Keratinocyte (primary cell): ENCODE results near the gene TSPEAR.

Source experiments
- EZH2 ChIP-seq: IDR thresholded peaks from one replicate; pipeline ENCODE4 v1.6.1; 2012; ENCODE audit warnings: inconsistent platforms, mild to moderate bottlenecking, low read length, moderate library complexity
- TF ChIP-seq, protein P1 (sequence below), 3 experiments: IDR thresholded peaks in 1 of 3; conservative IDR thresholded peaks in 1 of 3; optimal IDR thresholded peaks in 1 of 3; 2 replicates in 2 of 3; 3 replicates in 1 of 3; pipeline versions ENCODE3 to v1.5.1; 2011; ENCODE audit warnings: low read length in 3 of 3, mild to moderate bottlenecking in 3 of 3, moderate library complexity in 2 of 3, control low read depth in 1 of 3, inconsistent platforms in 1 of 3; ENCODE audit not compliant: insufficient read depth in 2 of 3; ENCODE audit errors: extremely low read depth in 1 of 3

DNA sequence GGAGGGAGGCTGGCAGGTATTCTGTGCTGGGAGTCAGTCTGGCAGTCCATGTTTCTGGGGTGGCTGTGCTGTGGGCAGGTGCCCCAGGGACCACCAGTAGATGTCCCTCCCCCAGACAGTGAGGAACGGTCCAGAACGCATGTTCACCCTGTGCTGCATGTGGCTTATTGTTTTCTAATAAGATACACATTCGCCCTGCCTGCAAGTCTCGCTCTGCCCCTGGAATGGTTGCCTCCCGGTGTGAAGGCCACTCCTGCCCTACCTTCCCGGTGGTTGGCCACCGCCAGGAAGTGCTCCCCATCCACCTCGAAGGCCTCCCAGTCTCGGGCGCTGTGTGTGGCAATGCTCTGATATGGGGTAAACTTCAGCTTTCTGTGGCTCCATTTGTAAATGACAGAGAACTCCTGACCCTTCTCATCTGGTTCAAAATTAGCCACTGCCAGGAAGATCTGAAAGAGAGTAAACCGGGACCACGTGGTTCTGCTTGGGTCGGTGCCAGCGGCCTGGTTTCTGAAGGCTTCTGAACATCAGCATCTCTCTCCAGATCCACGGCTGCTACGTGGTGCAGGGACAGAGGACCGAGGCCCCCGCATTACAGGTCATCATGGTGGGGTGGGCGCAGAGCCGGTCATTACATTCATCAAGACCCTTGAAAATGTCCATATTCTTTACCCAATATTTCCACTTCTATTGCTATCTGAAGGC lies 185.8 kb downstream of the TSPEAR start:
- no peak for TF ChIP-seq EZH2
- TF ChIP-seq, protein P1, sequence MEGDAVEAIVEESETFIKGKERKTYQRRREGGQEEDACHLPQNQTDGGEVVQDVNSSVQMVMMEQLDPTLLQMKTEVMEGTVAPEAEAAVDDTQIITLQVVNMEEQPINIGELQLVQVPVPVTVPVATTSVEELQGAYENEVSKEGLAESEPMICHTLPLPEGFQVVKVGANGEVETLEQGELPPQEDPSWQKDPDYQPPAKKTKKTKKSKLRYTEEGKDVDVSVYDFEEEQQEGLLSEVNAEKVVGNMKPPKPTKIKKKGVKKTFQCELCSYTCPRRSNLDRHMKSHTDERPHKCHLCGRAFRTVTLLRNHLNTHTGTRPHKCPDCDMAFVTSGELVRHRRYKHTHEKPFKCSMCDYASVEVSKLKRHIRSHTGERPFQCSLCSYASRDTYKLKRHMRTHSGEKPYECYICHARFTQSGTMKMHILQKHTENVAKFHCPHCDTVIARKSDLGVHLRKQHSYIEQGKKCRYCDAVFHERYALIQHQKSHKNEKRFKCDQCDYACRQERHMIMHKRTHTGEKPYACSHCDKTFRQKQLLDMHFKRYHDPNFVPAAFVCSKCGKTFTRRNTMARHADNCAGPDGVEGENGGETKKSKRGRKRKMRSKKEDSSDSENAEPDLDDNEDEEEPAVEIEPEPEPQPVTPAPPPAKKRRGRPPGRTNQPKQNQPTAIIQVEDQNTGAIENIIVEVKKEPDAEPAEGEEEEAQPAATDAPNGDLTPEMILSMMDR (optimal IDR thresholded peaks at IDR 0.05 in 1 of 3, IDR thresholded peaks at IDR 0.05 in 1 of 3, conservative IDR thresholded peaks at IDR 0.05 in 1 of 3; ENCODE audit: extremely low read depth in 1 of 3, insufficient read depth in 2 of 3, low read length in 3 of 3): no peak
